ENCODE measurements around the gene GRIA3. TPM values are rescaled to one million over a fixed set of nuclear protein-coding genes. Genes with fewer than 3 reads are reported as not detected.
A peak's percentile ranks its signal among the peaks of the same experiment; 100 is the strongest.

The GRIA3 gene
- total RNA-seq, 1 donor from 2014 or later: 0.26 TPM

GRCh38 chrX:123399709-123400108 is 215.6 kb downstream of the GRIA3 start:
- Histone ChIP-seq H3K27me3 (ENCODE audit: control insufficient read depth, insufficient read depth, low read length) (no peaks in the 10 kb centered on the region), H3K4me3 (ENCODE audit: low read depth, low read length) (no peak overlapping the region), H3K36me3 (ENCODE audit: control insufficient read depth, insufficient read depth, low read length) (no peaks in the 10 kb centered on the region)
- TF ChIP-seq, protein P1, sequence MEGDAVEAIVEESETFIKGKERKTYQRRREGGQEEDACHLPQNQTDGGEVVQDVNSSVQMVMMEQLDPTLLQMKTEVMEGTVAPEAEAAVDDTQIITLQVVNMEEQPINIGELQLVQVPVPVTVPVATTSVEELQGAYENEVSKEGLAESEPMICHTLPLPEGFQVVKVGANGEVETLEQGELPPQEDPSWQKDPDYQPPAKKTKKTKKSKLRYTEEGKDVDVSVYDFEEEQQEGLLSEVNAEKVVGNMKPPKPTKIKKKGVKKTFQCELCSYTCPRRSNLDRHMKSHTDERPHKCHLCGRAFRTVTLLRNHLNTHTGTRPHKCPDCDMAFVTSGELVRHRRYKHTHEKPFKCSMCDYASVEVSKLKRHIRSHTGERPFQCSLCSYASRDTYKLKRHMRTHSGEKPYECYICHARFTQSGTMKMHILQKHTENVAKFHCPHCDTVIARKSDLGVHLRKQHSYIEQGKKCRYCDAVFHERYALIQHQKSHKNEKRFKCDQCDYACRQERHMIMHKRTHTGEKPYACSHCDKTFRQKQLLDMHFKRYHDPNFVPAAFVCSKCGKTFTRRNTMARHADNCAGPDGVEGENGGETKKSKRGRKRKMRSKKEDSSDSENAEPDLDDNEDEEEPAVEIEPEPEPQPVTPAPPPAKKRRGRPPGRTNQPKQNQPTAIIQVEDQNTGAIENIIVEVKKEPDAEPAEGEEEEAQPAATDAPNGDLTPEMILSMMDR (IDR thresholded peaks at IDR 0.05; ENCODE audit: insufficient read depth, low read length, severe bottlenecking): no peak
- peak; percentile 20 for DNase-seq (ENCODE audit: low read depth)
- FAIRE-seq: no peak

- Histone ChIP-seq H3K4me3 (ENCODE audit: low read depth, low read length) (no peak overlapping the region), H3K27me3 (ENCODE audit: control insufficient read depth, insufficient read depth, low read length) (no peaks in the 10 kb centered on the region), H3K36me3 (ENCODE audit: control insufficient read depth, insufficient read depth, low read length) (no peaks in the 10 kb centered on the region)
- no peak for FAIRE-seq
- no peak for DNase-seq (ENCODE audit: low read depth)
- TF ChIP-seq, protein P1 (IDR thresholded peaks at IDR 0.05; ENCODE audit: insufficient read depth, low read length, severe bottlenecking): no peak
Measured at GRCh38 chrX:123405231-123405630, 221.2 kb downstream of the GRIA3 start.

- TF ChIP-seq, protein P1 (IDR thresholded peaks at IDR 0.05; ENCODE audit: insufficient read depth, low read length, severe bottlenecking): no peak
- FAIRE-seq (no peak), DNase-seq (ENCODE audit: low read depth) (no peak)
- no peaks in the 10 kb centered on the region for H3K36me3 ChIP-seq (ENCODE audit: control insufficient read depth, insufficient read depth, low read length)
- H3K4me3 ChIP-seq (ENCODE audit: low read depth, low read length): no peak overlapping the region
- no peaks in the 10 kb centered on the region for H3K27me3 ChIP-seq (ENCODE audit: control insufficient read depth, insufficient read depth, low read length)
Measured at GRCh38 chrX:123408821-123409737, 225.0 kb downstream of the GRIA3 start.

GRCh38 chrX:123422875-123423274 is 238.8 kb downstream of the GRIA3 start:
- no peak for FAIRE-seq
- TF ChIP-seq, protein P1 (IDR thresholded peaks at IDR 0.05; ENCODE audit: insufficient read depth, low read length, severe bottlenecking): peak; percentile 46
- Histone ChIP-seq H3K4me3 (ENCODE audit: low read depth, low read length) (no peak overlapping the region), H3K36me3 (ENCODE audit: control insufficient read depth, insufficient read depth, low read length) (no peaks in the 10 kb centered on the region), H3K27me3 (ENCODE audit: control insufficient read depth, insufficient read depth, low read length) (no peaks in the 10 kb centered on the region)
- DNase-seq (ENCODE audit: low read depth): peak; percentile 15

DNA sequence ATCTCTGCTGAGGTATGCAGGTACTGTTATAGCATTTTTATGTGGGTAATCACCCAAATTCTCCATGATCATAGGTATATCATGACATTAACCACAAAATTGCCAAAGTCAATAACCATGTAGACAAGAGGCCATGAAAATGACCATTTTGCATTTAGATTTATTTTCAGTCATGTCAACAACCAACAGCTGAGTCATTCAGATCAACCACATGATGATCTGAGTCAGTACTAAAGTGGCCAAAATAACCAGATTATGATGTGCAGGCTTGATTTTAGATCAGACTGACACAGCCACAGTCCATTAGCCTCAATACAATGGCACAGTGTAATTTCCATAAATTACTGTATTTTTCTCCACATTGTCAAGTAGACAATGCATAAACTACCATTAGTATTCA is 240.5 kb downstream of the GRIA3 start:
- Histone ChIP-seq H3K36me3 (ENCODE audit: control insufficient read depth, insufficient read depth, low read length) (no peaks in the 10 kb centered on the region), H3K4me3 (ENCODE audit: low read depth, low read length) (no peak overlapping the region), H3K27me3 (ENCODE audit: control insufficient read depth, insufficient read depth, low read length) (no peaks in the 10 kb centered on the region)
- peak; percentile 72 for DNase-seq (ENCODE audit: low read depth)
- no peak for FAIRE-seq
- TF ChIP-seq, protein P1 (IDR thresholded peaks at IDR 0.05; ENCODE audit: insufficient read depth, low read length, severe bottlenecking): no peak
